HK-2 (cell line): Measurements from ENCODE around the gene NUF2.
A peak's percentile ranks its signal among the peaks of the same experiment; 100 is the strongest.
"Not testable (repeated sequence)": the region's sequence is repeated elsewhere in the genome, so short reads cannot be mapped to it uniquely, and the experiment has no call there.

Experiments used
- DNase-seq: peaks from one replicate; pipeline ENCODE4 v3.0.0-alpha.2; 2018; ENCODE audit not compliant: unreplicated experiment

Gene NUF2

DNA sequence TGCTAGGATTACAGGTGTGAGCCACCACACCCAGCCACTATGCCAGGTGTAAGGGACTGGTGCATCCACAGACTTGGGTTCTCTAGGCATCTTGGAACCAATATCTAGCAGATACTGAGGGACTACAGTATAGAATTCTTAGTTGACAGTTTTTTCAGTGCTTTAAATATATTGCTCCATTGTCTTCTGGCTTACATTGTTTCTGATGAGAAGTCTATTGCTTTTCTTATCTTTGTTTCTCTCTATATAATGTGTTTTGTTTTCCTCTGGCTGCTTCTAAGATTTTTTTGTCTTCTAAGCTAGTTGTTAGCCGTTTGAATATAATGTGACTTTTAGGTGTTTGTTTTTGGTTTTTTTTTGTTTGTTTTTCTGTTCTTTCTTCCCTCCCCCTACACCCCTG is 13.5 kb downstream of the NUF2 start:
- no peak for DNase-seq

DNA sequence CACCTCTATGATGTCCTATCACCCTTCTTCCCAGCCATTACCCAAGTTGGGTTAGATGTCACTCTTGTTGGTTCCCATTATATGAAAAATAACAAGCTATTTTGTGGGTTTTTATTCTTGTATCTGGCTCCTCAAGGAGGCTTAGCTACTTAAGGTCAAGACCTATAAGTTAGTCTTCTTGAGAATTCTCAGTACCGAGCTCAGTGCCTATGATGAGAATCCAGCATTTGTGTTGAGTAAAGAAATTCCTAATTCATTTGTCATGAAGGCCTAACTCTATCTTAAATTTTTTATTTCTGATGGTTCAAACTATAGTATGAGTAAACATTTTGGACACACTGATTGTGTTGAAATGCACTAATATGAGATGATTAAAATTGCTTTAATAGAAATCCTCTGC is 15.9 kb downstream of the NUF2 start:
- DNase-seq: no peak

DNA sequence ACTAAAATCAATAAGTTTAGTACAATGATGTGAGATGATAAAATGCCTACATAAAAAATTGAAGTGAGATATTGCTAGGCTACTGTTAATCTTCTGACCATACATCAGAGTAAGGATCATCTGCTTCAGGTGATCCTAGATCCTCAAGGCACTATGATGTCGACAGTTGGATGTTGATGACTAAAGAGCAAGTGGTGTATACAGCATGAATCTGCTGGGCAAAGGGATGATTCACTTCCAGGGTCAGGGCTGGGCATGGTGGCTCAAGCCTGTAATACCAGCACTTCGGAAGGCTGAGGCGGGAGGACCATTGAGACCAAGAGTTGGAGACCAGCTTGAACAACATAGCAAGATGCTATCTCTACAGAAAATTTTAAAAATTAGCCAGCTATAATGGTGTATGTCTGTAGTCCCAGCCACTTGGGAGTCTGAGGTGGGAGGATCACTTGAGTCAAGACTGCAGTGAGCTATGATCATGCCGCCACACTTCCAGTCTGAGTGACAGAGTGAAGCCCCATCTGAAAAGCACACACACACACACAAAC is 24.6 kb downstream of the NUF2 start:
- peak; percentile 27 for DNase-seq

DNA sequence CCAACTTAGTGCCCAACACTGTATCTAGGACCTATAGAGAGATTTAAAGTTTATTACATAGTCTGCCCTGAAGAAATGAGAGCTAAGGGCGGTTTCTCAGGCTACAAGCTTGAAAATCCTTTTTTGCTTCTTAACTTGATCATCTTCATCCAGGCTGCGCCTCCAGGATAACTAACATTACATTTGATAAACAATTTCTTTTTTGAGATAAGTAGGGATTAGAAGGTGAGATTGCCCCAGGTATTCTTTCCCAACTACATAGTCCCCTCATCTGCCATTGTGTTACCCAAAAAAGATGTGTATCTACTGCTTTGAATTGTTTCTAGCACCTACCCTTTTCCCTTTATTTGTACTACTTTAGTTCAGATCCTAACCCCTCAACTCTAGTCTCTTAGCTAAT is 25.4 kb downstream of the NUF2 start:
- DNase-seq: no peak

DNA sequence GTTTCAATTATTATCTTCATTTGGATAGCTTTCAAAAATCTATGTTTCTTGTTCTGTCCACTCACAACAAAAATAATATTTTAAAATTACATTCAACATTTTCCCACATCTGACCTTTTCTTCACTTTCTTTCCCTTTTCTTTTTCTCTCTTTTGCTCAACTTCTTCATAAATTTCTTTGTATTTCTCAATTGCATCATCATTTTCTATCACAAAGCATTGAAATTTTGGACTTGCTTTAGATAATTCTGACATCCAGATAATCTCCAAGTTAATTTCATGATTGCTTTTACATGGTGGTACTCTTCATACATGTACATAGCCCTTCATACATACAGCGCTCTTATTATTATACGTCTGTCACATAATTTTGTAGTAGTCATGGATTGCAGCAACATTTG is 30.2 kb downstream of the NUF2 start:
- no peak for DNase-seq

DNA sequence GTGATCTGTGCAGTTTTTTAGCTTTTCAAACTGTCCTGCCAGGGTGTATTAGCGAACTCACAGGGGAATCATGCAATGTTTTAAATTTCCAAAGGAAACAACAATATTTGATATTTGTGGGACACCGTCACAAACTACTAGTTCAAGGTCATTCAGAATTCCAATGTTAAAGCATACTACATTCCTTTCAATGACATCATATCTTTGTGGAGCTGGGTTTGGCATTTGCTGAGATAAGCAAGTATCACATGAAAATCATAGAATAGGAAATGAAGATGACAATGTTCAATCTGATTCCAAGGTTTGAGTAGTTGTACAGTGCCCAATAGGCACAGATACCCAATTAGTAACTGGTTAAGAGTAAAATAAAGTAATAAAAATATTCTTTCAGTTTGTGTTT is 35.6 kb downstream of the NUF2 start:
- DNase-seq: no peak

DNA sequence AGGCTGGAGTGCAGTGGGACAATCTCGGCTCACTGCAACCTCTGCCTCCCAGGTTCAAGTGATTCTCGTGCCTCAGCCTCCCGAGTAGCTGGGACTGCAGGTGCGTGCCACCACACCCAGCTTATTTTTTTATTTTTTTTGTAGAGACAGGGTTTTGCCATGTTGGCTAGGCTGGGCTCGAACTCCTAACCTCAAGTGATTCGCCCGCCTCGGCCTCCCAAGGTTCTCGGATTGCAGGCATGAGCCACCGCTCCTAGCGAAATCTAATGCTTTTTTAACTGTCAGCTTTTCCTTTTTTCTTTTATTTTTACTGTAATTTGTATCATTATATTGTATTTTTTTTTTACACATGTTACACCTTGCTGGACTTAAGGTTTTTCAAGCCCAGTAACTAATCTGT is 36.4 kb downstream of the NUF2 start:
- DNase-seq: not testable (repeated sequence)

DNA sequence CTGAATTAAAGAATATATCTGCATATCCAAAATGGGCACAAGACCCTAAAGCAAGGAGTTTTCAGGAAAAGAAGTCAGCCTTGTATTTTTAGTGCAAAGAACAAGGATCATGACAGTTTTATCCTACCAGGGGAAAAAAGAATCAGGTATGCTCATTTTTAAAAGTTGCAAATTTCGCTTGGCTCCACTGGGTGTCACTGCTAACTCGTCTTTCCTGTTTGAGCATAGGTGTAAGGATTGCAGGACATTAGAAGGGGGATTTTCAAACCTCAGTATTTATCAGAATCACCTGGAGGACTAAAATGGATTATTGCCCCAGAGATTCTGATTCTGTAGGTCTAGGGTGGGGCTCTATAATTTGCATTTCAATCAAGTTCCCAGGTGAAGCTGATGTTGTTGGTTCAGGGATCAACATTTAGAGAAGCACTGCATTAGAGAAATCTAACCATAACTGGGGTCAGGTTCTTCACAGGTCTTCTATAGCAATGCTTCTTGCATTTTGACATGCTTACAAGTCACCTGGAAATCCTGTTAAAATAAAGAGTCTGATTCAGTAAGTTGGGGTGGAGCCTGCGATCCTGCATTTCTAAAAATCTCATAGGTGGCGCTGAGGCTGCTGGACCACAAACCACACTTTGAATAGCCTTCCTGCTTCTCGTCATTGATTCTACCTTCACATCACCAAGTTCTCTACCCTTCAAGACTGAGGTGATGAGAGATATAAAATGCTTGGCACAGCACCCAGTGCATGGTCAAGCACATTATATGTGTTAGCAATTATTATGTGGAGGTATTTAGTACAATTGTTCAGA is 39.6 kb downstream of the NUF2 start:
- no peak for DNase-seq

DNA sequence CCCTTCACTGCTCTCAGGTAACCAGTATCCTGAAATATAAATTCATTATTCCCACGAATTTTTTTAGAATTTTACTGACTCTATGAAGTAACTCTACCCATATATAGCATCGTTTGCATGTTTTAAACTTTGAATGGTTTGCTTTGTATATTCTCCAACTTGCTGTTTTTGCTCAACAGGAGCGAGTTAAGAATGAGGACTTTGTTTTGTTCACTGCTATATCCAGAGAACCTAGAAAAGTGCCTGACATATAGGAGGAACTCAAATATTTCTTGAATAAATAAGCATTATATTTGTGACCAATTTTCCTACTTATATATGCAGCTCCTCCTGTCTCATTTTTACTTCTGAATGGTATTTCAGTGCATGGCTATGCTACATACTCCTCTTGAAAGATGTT is 43.4 kb downstream of the NUF2 start:
- DNase-seq: no peak

DNA sequence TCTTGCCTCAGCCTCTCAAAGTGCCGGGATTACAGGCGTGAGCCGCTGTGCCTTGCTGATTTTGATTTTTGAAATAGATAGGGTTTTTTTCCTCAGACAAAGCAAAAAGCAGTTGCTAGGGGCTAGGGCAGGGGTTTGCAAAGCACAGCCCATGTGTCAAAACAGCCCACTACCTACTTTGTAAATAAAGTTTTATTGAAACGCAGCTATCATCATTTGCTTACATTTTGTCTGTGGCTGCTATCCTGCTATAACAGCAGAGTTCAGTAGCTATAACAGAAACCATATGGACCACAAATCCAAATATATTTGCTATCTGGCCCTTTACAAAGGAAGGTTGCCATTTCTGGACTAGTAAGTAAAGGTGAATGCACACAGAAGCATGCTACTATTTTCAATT is 44.8 kb downstream of the NUF2 start:
- no peak for DNase-seq

DNA sequence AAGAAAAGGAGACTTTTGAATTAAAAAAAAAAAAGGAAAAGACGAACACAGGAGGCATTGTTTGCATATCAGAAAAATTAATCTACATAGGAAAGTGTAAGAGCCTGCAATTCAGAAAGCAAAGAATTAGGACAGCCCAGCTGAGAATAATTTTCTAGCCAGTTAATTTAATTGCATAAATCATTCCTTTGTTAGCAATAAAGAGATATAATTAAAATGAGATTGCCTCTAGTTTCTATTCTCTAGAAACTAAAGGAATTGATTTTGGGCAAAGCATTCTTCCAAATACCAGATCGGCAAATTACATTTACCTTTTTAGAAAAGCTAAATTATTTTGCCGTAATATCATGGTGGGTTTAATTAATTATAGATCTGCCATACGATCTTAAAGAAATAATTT is 46.0 kb downstream of the NUF2 start:
- DNase-seq: no peak

DNA sequence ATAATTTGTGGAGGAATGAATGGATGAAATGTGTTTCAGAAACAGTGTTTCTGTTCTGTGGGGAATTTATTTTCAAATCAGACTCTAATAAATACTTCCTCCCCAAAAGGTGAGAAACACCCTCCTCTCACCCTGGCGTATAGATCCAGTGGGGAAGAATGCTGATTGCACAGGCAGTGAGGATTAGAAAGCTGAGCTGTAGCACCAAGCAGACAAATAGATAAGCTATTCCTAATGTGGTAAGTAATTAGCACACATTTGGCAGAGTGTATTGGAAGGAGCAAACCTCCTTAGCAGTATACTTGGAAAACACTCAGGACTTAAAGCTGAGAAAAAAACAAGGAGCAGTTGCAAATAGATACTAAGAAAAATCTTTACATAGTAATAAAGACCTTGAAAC is 50.8 kb downstream of the NUF2 start:
- DNase-seq: no peak

DNA sequence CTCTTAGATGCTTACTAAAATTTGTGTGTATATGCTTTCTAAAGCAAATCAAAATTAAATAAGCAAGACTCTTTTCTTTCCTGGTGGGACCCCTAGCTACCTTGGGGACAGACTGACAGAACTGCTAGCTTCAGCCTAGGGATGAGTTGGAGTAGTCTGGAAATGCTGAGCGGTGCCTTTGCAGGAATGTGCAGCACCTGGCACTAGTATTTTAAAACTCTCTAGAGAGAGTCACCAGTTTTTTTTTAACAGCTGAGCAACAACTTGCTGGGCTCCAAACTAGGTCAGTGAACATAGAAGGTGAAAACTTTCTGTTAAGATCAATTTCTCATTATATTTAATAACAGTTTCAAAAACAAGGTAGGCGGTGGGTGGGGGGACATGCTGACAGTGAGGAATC is 56.8 kb downstream of the NUF2 start:
- no peak for DNase-seq

DNA sequence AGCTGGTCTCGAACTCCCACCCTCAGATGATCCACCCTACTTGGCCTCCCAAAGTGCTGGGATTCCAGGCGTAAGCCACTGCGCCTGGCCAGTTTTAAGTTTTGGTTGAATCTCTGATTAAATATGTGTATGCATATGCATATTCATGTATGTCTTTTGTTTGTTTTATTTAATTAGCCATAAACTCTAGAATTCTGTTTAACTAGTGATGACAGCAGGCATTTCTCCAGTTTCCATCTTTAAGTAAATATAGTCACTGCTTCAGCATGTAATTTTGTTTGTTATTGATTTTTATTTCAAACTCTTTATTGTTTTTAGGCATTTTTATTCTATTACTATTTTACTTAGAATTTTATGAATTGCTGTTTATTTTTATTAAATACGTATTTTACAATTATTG is 58.0 kb downstream of the NUF2 start:
- DNase-seq: no peak

DNA sequence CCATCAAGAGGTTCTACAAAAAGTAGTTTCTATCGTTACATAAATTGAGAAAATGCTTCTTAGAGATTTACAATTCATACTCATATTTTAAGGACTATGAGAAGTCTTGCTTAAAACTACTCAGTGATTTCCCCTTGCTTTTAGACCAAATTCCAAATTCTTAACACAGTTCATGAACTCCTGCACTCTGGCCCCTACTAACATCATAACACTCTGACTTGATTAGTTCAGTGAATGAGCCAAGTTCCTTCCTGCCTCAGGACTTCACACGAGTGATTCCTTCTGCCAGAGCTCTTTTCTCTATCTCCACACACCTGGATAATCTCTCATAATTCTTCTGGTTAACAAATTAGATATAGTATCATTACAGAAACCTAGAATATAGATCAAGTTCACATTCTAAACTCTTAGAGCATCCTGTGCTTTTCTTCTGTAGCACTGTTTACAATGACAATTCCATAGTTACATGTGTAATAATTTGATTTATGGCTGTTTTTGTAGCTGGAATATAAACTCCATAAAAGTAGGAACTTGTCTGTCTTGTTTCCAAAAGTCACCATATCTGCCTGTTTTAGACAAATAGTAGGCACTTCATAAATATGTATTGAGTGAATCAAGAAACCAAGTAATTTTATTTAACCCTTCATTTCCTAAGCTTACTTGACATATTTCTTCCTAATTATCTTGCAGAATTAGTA is 59.9 kb downstream of the NUF2 start:
- no peak for DNase-seq

DNA sequence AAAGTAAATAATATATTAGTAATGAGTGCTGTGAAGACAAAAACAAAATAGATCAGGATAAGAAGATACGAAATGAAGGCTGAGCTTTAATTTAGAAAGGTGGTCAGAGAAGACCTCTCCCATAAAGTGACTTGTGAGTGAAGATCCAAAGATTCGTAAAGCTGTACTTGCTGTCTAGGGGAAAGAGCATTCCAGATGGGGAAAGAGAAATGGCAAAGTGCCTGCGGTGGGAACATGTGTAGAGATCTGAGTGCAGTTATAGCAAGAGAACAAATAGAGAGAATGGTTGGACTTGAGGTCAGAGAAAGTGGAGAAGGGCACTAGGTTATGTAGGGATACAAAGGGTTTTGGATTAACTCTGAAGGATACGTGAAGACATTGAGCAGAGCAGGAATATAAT is 60.6 kb downstream of the NUF2 start:
- no peak for DNase-seq

DNA sequence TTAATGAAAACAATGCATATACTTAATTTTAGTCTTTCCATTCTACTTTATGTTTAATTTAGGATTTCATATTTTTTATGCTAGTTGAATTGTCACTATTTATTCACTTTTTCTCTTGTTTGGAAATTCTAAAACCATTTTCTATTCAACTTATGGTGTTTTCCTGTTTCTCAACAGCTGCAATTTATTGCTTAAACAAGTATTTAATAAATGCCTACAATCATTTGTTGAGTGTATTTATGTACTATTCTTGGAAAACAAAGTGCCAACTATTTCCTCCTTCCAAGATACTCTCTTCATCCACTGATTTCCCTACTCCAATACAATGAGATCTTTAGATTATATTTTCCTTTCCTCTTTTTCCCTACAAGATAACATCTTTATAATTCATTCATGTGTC is 65.4 kb downstream of the NUF2 start:
- DNase-seq: no peak

DNA sequence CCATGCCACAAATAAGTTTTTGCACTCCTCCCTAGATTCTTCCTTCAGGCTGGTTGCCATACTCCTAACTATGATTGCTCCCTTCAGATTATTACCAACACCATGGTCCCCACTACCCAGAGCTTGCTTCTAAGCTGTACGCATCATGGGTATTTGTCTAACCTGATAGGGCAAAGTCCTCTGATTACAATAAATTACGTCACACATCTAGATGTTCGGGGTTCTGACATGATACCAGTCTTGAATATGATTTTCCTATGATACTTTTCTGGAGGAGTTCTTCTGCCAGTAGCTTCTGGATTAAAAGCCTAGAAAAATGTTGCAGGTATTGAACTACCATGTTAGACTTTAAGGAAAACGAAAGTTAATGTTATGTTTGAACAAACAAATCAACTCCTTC is 67.2 kb downstream of the NUF2 start:
- no peak for DNase-seq

DNA sequence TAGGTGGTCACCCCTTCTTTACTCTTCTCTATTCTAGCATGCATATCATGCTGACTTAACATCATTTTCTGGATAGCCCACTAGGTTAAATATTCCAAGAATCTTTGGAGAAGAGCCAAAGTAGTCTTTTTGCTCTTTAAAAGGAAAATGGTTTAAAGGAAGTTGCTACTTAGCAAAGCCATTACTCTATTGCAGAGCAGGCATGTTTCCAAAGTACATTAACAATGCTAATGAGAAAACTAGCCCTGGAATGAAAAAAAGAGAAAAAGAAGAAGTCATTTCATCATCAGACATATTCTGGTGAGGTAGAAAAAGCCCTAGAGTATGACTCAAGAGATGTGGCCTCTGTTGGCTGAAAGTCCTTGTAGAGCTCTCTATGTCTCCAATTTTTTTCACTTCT is 74.0 kb downstream of the NUF2 start:
- DNase-seq: no peak

DNA sequence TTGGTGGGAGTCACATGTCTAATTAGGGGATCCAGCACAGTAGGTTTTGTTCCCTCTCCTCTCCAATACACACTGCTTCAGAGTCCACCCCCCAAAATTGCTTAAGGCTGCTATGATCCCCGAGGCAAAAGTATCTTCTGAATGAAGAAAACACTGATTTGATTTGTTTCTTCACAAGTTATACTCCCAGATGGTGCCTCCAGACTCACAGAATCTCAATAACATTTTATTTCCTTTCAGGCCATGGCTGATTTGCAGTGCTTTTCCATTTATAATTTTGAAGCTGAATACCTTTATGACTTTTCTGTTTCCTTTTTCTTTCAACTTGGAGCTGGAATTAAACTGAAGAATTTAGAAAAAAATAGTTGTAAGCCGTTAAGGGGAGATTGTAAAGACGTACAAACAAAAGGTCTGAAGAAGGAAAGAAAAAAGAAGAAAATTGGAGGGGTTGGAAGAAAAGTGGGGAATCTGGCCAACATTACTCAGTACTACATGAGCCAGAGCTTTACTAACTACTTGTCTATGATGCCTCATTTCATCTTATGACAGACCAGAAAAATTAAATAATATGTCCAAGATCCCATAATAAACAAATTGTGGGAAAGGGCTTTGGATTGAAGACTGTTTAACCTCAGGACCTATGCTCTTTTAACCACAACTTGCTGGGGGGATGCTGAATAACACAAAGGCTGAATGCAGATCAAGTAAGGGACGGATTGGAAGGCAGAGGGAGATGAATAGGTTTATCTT is 75.9 kb downstream of the NUF2 start:
- DNase-seq: no peak

DNA sequence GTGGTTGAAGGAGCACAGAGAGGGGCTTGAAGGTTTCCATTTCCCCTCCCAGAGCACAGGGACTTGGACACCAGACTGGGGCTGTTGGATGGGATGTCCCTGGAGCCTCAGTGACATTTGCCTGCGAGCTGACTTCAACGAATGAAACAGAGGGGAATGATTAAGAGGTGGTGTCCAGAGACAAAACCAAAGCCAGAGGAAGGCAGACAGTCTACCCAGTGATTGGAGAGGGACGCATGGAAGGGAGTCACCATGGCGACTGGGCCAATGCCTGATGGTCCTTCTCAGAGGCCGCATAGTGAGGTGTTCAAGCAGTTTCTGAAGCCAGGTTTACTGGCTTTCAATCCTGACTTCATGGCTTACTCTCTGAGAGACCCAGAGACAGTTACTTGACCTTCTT is 77.2 kb downstream of the NUF2 start:
- no peak for DNase-seq

DNA sequence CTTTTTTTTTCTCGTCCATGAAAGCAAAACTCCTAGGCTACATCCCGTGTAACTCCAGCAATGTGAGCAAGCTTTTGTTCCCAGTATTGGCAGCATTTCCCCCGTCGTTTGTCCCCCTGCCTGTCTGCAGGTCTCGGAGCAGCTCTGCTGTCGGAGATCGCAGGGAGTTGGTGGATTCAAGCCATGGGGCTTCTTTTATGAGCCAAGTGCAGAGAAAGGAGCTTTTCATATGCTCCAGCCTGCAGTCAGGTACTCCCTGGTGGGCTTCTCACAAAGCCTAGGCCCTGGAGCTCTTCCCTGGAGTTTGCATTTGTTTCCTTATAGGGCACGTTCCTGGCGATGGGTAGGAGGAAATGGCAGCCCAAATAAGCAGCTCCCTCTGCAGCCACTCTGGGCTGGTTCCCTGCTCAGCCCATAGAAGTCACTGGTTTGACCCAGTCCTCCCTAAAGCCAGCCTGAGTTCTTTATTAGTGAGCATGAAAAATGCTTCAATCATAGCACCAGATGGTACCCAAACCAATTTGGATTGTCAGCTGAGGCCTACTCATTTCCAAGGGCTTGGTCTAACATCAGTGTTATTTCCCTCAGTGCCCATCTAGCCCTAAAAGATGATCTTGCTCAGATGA is 78.3 kb downstream of the NUF2 start:
- DNase-seq: no peak
